HG03025 (cell line): ENCODE data around the gene CCDC181.

Experiments used
- ATAC-seq: cut with Tn5 transposase; IDR thresholded peaks from one replicate; pipeline ENCODE4 v1.9.1; 2021; ENCODE audit warnings: mild to moderate bottlenecking, moderate library complexity; ENCODE audit not compliant: unreplicated experiment, low FRiP score

Gene CCDC181

DNA sequence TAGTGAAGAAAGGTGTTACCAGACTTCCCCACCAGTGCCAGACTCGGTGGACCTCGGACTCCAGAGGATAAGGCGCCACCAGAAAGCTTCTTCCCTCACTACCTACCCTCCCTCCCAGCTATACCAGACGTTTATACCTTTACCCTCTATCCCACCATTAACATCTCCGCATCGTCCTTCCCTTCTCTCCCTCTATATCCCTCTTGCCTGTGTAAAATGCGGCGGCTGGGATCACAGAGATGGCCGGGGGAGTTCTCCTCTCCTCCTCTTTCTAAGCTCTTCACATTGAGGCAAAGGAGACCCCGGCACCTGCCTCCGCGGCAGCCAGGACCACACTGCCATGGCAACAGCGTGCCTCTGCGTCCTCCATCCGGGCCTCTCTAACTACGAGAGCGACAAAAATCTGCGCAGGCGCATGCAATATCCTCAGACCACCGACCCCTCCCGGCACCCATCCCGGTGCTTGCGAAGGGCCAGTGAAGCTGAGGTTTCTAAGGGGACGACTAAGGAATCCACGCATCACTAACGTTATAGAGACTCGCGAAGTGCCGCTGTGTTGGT is at the start of gene CCDC181:
TSS of gene CCDC181 (minus strand) at position 394 of the 561 bp plus-strand sequence. CDS start 2,547 bp downstream, outside the sequence.
- ATAC-seq = no peak

DNA sequence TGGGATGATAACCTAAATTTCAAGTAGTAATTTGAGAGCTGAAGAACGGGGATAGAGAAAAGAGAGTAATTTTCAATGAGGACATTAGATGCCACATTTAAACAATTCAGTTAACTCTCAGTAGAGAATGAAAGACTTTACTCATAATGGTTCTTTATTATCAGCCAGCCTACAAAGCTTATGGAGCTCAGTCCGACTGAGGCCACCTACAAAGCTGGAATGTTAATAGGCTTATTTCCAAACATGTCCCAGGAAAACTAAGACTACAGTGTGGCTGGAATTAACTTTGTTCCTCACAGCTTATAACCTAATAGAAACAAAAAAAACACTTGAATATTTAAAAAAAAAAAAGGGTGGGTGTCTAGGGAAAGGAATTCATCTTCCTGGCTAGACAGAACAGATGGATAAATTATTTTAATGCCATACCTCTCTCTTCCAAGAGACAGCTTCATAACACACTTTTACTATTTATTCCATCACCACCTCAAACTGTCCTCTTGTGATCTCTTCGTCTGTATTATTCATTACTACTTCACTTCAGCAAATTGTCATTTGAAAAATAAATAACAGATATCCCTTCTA is 48.6 kb upstream of the CCDC181 start:
- no peak for ATAC-seq

DNA sequence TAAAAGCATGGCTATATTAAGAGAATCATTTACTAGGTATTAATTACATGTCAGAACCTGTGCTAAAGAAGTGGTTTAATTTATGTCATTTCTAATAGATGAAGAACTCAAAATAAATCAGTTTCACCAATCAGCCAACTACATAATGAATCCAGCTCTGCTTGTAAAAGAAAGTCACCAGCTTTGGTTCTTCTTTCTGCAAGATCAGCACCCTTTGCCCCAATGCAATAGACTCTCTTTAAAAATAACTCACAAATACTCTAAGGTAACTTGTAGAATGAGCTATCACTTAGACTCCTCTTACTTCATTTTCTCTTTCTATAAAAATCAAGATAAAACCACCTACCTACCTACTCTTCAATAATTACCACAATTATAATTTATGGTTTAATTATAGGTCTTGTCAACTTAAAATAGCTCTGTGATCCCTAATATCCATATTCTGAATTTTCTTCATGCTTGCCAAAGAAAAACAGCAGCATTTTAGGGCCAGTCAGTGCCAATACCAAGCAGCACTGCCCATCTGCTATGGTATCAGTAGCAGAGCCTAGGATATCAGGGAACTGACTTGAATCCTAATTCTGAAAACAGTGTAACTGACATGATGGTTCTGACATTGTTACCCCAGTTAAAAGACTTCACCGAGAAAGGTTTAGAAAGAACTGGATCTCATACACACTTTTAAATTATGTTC is 47.2 kb upstream of the CCDC181 start:
- no peak for ATAC-seq

DNA sequence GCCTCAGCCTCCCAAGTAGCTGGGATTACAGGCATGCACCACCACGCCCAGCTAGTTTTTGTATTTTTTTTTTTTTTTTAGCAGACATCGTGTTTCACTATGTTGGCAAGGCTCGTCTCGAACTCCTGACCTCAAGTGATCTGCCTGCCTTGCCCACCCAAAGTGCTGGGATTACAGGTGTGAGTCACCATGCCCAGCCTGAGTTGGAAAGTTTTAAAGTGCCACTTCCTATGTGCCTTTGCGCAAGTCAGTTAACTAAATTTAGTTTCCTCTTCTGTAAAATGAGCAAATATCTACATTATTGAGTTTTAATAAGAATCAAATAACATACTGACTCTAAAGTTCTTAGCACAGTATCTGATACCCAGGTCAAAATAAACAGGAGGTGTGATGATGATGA is 46.1 kb upstream of the CCDC181 start:
- ATAC-seq = no peak

- ATAC-seq = no peak
Observed at GRCh38 chr1:169472738-169473137, 45.5 kb upstream of the CCDC181 start.

DNA sequence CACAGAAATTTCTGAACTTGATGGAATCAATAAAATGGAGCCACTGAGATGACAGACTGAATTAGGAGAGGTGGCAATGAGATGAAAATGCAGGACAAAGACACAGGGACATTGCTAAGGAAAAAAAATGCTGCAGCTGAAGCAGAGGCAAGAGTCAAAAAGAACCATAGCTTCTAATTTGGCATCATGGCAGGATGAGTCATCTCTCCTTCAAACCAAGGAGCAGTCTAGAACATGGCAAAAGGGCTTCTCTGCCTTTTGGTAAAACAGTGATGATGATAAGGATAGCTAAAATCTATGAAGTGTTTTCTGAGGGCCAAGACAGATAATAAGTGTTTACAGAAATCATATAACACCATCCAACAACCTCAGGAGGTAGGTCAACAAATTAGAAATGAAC is 41.7 kb upstream of the CCDC181 start:
- ATAC-seq = no peak

GRCh38 chr1:169466259-169467230 is 39.3 kb upstream of the CCDC181 start:
- no peak for ATAC-seq

GRCh38 chr1:169465281-169465680 is 38.0 kb upstream of the CCDC181 start:
- ATAC-seq = no peak

DNA sequence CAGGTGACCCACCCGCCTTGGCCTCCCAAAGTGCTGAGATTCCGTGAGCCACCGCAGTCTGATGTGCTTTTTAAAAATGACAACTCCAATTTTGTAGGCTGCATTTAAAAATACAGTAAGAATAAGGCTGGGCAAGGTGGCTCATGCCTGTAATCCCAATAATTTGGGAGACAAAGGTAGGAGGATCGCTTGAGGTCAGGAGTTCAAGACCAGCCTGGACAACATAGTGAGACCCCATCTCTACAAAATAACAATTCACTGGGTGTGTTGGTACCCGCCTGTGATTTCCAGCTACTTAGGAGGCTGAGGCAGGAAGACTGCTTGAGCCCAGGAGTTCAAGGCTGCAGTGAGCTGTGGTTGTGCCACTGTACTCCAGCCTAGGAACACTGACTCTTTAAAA is 35.1 kb upstream of the CCDC181 start:
- ATAC-seq = no peak

GRCh38 chr1:169461390-169462000 is 34.2 kb upstream of the CCDC181 start:
- ATAC-seq = no peak

- ATAC-seq = no peak
Observed at GRCh38 chr1:169460191-169460833, 33.0 kb upstream of the CCDC181 start.

DNA sequence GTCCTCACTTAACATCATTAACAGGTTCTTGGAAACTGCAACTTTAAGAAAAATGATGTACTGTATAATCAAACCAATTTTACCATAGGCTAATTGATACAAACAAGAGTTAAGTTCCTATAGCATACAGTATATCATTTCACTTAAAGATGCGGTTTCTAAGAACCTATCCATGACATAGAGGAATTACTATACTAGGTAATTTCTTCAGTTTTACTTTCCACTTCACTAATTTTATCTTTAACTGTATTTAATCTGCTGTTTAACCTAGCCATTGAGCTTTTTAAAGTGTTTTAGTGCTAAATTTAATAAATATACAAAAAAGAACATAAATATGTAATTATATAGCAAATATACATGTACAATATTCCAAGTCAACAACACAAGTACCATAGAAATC is 30.2 kb upstream of the CCDC181 start:
- ATAC-seq = no peak

DNA sequence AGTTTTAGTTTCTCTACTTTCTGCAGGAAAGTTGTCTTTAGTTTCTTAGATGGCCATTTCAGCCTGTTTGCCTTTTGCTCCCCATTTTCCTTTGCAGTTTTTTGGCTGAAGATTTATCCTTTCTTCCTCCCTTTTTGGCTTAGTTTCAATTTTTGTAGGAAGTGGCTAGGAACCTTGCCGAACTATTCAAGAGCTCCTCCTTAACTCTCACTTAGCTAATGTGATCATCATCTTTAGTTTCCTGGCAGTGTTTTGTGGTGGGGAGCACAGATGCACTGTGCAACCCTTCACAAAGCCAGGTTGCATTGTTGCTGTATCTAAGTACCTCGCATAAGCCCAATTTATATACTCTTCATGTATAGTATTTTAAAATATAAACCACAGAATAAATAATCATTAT is 28.8 kb upstream of the CCDC181 start:
- ATAC-seq = no peak

DNA sequence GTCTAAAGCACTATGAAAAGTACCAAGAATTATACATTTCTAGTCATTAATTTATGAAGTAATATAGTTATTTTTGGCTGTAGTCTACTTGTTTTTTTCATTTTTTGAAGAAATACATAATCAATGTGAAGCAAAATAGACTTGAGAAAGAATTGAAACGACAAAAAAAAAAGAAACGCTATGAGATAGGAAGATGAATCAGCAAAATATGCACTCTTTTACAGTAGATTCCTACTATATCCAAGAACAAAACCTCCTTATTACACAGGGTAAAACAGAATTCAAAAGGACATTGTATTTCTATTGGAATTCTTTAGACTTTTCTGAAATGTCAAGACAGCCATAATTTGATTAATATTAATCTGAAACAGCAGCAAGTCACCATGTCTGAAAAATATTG is 25.6 kb upstream of the CCDC181 start:
- ATAC-seq = no peak

GRCh38 chr1:169451218-169451824 is 24.0 kb upstream of the CCDC181 start:
- no peak for ATAC-seq

- no peak for ATAC-seq
Observed at GRCh38 chr1:169443923-169444322, 16.6 kb upstream of the CCDC181 start.

DNA sequence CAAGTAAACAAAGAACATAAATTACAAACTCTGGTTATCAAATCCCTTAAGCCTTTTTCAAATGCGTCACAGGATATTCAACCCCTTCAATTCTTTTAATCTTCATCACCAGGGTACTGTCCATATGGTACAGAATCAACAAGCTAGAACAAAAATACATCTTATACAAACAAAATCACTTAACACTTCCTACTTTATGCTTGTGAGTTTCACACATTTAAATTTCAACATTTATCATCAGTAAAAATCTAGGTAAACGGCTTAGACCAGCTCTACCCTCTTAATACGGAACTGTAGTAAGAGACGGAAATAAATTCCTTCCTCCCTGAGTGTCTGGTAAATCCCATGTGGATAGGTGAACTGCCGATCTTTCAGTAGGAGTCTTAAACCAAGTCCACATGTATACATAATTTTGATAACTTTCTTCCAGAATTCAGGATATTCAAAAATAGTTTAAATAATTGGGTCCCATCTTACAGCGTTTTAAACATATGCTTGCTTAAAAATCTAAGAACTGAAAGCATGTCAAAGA is 1.0 kb downstream of the CCDC181 start:
- no peak for ATAC-seq

DNA sequence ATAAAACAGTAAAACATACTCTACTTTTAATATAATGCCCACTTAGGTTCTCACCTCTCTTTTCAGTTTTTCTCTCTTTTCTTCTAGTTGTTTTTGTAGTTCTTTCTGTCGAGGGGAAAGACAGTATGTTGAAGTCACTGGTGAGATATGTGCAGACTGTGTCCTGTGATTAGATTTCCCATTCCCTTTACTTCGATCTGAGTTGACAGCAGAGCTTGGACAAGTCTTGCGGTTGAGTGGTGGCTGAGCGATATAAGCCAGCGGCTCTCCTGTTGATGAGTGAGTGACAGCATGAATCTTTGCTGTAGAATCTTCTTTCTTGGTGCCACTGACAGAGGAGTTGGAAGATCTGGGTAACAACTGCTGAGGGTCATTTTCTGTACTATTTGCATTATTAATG is 6.0 kb downstream of the CCDC181 start:
- no peak for ATAC-seq

- ATAC-seq = no peak
Observed at GRCh38 chr1:169414952-169415351, 12.3 kb downstream of the CCDC181 start.
